ENCODE results near the gene SLC25A51. TPM values are rescaled to one million over a fixed set of nuclear protein-coding genes. Genes with fewer than 3 reads are reported as not detected.

Gene SLC25A51, protein sequence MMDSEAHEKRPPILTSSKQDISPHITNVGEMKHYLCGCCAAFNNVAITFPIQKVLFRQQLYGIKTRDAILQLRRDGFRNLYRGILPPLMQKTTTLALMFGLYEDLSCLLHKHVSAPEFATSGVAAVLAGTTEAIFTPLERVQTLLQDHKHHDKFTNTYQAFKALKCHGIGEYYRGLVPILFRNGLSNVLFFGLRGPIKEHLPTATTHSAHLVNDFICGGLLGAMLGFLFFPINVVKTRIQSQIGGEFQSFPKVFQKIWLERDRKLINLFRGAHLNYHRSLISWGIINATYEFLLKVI
- total RNA-seq: 5.6 TPM

DNA sequence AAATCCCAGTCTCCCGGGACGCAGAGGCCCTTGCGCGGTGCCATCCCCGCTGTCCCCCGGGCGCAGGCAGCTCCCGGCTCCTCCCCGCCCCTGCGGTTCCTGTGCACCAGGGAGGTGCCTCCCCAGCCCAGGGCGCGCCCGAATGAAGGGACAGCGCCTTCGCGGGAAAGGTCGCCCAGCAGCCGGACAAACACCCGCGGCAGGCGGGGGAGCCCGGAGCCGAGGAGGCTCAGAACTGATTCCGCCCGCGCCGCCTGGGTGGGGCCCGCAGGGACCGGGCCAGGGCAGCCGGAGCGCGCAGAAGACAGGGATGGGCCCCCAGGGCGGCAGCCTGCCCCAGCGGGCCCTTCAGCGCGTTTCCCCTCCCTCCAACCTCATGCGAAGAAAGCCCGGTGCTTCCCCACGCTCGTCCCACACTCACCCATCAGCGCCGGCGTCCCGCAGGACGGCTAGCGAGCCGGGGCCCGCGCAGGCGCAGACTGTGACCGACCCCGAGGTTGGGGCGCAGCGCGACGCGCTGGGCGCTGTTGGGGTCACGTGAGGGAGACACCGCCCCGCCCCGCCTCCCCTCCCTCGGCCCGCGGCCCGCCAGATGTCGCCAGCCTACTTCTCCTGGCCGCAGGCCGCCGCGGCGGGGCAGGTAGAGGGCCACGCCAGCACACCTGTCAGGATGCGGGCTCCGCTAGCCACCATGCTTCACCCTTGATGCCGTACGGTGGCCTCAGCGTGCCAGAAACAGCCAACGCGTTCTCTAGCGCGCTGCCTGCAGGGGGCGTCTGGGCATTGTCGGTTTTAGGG lies at the start of gene SLC25A51:
Gene SLC25A51 (minus strand): TSS at position 481 of the 798 bp plus-strand sequence. CDS start 15,577 bp downstream, outside the sequence.
- DNase-seq (ENCODE audit: low spot score): peak; percentile 94
- ATAC-seq: peak; percentile 91

GRCh38 chr9:37953206-37953774 lies 49.4 kb upstream of the SLC25A51 start:
- no peak for ATAC-seq
- DNase-seq (ENCODE audit: low spot score): no peak

GRCh38 chr9:37952731-37953130 lies 48.8 kb upstream of the SLC25A51 start:
- no peak for ATAC-seq

DNA sequence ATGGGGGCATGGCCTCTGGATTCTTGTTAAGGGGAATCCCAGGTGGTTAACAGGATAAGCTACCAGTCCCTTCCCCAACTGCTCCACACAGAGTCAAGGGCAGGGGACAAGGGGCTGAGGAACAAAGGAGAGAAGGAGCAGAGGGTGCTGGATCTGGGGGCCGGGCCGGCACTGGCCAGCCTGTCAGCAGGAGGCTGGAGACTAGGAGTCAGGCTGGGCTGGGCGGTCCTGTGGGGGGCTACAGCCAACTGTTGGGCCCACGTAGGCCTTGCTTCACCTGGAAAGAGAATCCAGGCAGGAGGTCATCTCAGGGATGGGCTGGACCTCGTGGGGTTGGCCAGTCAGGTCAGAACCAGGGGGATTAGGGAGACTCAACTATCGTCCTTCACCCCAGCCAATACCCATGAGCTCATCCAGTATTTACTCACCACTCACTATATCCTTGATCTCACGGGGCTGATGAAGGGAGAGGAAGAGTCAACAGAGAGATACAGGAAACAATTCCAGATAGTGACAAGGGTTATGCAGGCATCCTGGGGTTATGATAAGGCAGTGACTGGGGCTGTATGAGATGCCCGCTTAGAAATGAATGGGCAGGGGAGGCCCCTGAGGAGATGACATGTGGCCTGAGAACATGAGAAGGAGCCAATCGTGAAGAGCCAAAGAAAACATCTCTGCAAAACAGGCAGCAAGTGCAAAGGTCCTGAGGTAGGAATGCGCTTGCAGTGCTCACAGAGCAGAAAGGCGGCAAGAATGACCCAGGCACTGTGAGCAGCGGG lies 47.9 kb upstream of the SLC25A51 start:
- no peak for DNase-seq (ENCODE audit: low spot score)
- no peak for ATAC-seq

More at GRCh38 chr9:37952731-37953130, 48.8 kb upstream of the SLC25A51 start:
- no peak for DNase-seq (ENCODE audit: low spot score)

GRCh38 chr9:37950561-37950960 lies 46.6 kb upstream of the SLC25A51 start:
- ATAC-seq (no peak), DNase-seq (ENCODE audit: low spot score) (no peak)

GRCh38 chr9:37949576-37949975 lies 45.6 kb upstream of the SLC25A51 start:
- ATAC-seq: no peak
- DNase-seq (ENCODE audit: low spot score): no peak

GRCh38 chr9:37948417-37948980 lies 44.6 kb upstream of the SLC25A51 start:
- DNase-seq (ENCODE audit: low spot score): no peak
- ATAC-seq: no peak

GRCh38 chr9:37947977-37948376 lies 44.0 kb upstream of the SLC25A51 start:
- DNase-seq (ENCODE audit: low spot score) (no peak), ATAC-seq (no peak)

DNA sequence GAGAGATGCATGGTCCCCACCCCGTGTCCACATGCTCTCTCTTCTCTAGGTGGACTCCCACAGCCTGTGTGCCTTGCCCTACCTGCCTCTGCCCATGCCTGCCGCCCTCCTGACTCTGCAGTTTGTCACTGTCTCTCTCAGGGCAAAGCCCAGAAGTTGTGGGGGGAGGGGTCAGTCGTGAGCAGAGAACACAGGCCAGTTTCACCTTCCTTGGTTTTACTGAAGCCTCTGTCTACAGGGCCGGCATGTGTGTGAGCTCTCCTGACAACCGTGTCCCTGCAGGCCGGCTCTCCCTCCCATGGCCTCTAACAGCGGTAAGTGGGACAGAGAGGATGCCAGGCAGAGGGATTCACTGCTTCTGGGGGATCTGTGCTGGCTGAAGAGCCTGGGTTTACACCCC lies 43.5 kb upstream of the SLC25A51 start:
- no peak for DNase-seq (ENCODE audit: low spot score)
- no peak for ATAC-seq

DNA sequence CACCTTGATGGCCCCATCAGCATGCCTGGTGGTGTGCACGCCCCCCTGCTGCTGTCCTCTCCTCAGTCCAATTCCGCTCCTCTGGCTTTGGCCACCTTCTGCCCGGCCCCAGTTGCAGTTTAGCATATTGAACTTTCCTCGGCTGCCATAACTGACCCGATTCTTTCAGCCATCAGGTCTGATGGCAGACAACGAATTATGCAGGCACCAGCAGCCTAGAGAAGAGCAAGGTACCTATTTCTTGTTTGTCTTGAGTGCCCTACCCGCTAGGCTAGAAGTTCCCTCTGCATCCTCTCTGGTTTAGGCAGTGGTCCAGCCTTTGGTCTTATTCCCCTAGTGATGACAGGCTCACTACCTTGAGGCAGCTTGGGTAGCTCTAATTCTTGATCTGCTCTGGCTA lies 43.0 kb upstream of the SLC25A51 start:
- ATAC-seq: no peak
- no peak for DNase-seq (ENCODE audit: low spot score)

DNA sequence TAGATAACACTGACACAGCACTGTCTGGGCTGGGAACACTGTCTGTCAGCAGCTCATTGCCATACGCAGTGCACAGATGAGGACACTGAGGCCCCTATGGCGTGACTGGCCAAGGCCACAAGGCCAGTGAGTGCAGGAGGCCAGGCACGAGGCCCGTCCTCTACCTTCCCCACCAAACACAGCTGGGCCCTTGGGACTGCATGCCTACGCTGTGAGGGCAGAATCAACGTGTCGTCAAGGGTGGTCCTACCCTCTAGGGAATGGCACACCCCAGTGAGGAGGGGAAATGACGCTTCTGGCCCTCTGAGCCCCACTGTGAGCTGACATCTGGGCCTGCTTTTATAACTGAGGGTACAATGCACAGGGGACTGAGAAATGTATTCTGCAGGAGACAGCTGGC lies 42.1 kb upstream of the SLC25A51 start:
- peak; percentile 13 for ATAC-seq
- DNase-seq (ENCODE audit: low spot score): no peak

GRCh38 chr9:37944671-37945481 lies 40.9 kb upstream of the SLC25A51 start:
- DNase-seq (ENCODE audit: low spot score): no peak
- no peak for ATAC-seq

GRCh38 chr9:37944266-37944650 lies 40.3 kb upstream of the SLC25A51 start:
- ATAC-seq (no peak), DNase-seq (ENCODE audit: low spot score) (no peak)

DNA sequence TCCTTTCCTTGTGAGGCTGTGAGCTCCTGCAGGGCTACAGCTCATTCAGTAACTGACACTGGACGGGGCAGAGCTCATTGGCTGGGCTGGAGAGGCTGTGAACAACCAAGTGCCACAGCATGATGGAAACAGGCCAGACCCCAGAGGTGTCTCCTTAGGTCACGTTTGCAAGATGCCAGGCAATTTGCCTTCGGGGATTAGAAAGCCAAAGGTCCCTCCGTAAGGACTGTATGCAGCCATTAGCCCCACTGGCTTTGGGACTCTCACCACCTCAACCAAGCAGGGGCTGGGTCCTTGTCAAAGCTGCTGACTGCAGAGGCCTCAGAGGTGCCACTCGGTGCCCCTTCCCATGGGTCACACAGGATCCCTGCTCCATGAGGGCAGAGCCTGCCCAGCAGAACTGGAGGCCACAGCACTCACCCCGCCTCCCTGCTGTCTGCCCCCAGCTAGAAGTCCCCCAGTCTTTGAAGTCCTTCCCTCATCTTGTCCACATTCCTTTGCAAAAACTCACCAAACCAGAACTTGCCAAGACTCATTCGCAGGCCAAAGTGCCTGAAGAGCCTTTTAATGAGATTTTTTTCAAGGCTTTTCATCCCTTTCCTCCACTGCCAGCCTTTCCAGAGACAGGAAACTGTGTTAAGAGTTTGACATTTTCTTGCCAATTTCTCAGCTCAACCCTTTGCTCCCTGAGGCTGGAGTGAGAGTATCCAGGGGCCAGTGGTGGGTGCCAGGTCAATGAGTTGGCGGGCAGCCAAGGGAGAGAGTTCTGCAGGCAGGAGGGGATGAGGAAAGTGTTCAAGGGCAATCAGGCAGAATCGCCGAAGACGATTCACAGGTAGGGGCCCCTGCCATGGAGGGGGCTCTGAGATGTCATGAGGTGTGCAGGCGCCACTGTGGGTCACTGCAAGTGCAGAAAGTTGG lies 39.7 kb upstream of the SLC25A51 start:
- ATAC-seq (no peak), DNase-seq (ENCODE audit: low spot score) (no peak)

DNA sequence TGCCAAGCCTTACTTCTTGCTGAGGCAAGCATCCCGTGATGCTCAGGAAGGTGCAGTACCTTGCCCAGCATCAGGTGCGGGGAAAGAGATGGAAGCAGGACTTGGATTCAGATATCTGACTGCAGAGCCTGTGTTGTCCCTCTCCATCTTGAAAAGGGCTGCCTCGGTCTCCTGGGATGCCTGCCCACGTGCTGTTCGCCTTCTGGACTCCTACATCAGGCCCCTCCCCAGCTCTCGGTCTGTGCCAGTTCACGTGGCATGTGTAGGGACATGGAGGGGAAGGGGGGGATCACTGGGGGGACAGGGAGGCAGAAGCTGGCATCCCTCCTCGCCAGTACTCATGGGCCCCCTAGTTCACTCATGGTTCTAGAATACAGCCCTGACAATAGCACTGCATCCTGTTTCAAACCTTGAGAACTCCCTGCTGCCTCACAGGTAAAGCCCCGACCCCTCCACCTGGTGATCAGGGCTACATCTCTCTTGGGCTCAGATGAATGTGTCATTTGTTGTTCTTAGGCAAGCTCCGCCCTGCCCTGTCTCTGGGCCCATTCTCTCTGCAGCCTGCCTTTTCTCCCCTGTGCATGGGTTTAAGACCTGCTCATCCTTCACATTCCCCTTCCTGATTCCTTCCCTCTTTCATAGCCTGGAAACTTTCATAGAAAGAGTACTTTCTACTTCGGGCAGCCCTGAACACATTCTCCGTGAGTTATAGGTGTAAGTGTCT lies 38.9 kb upstream of the SLC25A51 start:
- ATAC-seq (no peak), DNase-seq (ENCODE audit: low spot score) (no peak)

DNA sequence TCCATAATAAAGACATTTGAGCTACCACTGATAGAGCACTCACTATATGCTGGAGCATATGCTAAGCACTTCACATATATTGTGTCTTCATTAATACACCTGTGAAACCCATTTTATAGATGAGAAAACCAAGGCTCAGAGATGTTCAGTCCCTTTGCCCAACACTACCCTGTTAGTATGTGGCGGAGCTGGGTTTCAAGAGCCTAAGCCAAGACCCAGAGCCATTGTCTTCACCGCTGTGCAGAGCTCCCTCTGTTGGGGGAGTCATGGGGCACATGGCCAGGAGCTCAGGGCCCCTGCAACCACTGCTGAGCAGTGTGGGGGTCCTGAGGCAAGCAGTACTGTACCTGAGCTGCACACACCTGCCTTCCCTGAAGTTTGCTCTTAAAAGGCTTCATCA lies 37.3 kb upstream of the SLC25A51 start:
- DNase-seq (ENCODE audit: low spot score) (no peak), ATAC-seq (no peak)

DNA sequence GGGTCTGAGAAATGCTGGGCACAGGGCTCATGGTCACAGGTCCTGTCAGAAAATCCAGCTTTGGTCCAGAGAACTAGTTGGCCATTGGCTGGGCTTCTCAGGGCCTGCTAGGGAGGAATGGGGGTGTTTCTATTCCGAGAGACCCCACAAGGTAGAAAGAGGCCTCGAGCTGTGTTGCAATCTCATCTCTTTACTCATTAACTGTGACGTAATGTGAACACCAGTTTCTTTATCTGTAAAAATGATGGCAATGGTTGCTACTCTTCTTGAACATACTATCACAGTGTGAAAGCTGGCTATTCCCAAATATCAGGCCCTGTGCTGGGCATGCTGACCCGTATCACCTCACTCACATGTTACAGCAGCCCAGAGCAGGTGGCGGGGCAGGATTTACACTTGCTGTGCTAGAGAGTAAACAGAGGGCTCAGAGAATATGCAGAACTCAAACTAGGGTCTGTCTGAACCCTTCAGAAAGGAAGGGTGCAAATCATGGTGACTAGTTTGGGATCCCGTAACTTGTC lies 35.7 kb upstream of the SLC25A51 start:
- DNase-seq (ENCODE audit: low spot score): no peak
- ATAC-seq: peak; percentile 25

Data from left lobe of liver (tissue), 2 donors.